Kidney epithelial cell (primary cell): ENCODE data around the gene BUB1B. TPM values are rescaled to one million over a fixed set of nuclear protein-coding genes. Genes with fewer than 3 reads are reported as not detected.
A peak's percentile ranks its signal among the peaks of the same experiment; 100 is the strongest.

Experiments used
- DNase-seq: peaks from one replicate; pipeline ENCODE4 v3.0.0-alpha.2; 2010; ENCODE audit warnings: low read depth
- H3K27me3 ChIP-seq: 2 replicates; pipeline ENCODE4 v1.6.0; 2011; ENCODE audit warnings: low read length; ENCODE audit not compliant: control insufficient read depth, insufficient read depth
- H3K36me3 ChIP-seq: 2 replicates; pipeline ENCODE4 v1.5.1; 2011; ENCODE audit warnings: low read length; ENCODE audit not compliant: control insufficient read depth, insufficient read depth
- H3K4me3 ChIP-seq: 2 replicates; pipeline ENCODE4 v1.5.1; 2011; ENCODE audit warnings: low read depth, mild to moderate bottlenecking, control low read depth, low read length
- total RNA-seq: library from RNA; depleted of rRNA; stranded (reverse); fragments of >200 nt; gene quantifications from 2 replicates; pipeline ENCODE4 v1.2.3, GENCODE V29; 2015
- TF ChIP-seq, protein P1 (sequence below): IDR thresholded peaks from 2 replicates; pipeline ENCODE4 v1.5.1; 2011; ENCODE audit warnings: mild to moderate bottlenecking, moderate library complexity, low read length, control low read depth, inconsistent platforms; ENCODE audit not compliant: insufficient read depth, poor library complexity, severe bottlenecking

BUB1B gene
- total RNA-seq, 1 donor from 2014 or later = 10.5 TPM

- no peak for DNase-seq
- no peak overlapping the region for H3K4me3 ChIP-seq
- H3K27me3 ChIP-seq = no peaks in the 10 kb centered on the region
- TF ChIP-seq, protein P1, sequence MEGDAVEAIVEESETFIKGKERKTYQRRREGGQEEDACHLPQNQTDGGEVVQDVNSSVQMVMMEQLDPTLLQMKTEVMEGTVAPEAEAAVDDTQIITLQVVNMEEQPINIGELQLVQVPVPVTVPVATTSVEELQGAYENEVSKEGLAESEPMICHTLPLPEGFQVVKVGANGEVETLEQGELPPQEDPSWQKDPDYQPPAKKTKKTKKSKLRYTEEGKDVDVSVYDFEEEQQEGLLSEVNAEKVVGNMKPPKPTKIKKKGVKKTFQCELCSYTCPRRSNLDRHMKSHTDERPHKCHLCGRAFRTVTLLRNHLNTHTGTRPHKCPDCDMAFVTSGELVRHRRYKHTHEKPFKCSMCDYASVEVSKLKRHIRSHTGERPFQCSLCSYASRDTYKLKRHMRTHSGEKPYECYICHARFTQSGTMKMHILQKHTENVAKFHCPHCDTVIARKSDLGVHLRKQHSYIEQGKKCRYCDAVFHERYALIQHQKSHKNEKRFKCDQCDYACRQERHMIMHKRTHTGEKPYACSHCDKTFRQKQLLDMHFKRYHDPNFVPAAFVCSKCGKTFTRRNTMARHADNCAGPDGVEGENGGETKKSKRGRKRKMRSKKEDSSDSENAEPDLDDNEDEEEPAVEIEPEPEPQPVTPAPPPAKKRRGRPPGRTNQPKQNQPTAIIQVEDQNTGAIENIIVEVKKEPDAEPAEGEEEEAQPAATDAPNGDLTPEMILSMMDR = no peak
- H3K36me3 ChIP-seq = no peaks in the 10 kb centered on the region
These were observed 21.6 kb downstream of the BUB1B start for GRCh38 chr15:40182358-40183029.

DNA sequence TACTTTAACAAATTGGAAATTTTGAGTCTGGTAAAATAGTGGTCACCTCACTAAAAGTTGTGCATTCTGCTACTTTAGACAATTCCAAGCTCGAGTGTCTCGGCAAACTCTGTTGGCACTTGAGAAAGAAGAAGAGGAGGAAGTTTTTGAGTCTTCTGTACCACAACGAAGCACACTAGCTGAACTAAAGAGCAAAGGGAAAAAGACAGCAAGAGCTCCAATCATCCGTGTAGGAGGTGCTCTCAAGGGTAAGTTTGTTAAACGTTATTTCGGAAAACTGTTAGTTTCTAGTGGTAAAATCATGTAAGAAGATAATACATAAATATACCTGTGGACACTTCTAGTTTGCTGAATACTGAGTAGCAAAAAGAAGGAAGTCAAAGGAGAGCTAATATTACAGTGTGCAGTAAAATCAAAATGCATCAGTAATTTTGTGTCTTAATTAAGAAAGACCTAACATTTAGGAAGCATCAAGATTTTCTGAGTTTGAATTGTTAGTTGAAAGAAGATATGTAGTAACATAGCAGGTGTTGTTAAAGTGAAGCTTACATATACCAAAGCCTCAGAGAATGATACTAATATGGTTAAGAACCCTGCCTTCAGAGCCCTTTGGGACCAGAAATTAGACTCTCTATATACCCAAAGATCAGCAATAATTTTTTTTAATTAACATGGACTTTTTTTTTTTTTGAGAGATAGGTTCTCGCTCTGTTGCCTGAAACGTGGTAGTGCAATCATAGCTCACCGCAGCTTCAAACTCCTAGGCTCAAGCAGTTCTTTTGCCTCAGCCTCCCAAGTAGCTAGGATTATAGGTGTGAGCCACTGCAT, 23.0 kb downstream of the BUB1B start:
- Histone ChIP-seq H3K36me3 (no peaks in the 10 kb centered on the region), H3K27me3 (no peaks in the 10 kb centered on the region), H3K4me3 (no peak overlapping the region)
- no peak for DNase-seq
- TF ChIP-seq, protein P1 = no peak

DNA sequence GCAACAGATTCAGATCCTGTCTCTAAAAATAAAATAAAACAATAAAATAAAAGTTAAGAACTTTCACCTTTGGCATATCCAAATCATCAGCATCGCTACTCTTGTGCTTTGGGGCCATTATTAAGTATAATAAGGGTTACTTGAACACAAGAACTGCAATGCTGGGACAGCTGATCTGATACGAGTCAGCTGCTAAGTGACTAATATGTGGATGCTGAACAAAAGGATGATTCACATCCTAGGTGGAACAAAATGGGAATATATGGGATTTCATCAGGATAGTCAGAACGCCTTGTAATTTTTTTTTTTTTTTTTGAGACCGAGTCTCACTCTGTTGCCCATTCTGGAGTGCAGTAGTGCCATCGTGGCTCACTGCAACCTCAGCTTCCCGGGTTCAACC, 29.7 kb downstream of the BUB1B start:
- no peaks in the 10 kb centered on the region for H3K36me3 ChIP-seq
- no peak overlapping the region for H3K4me3 ChIP-seq
- TF ChIP-seq, protein P1 = no peak
- peak; percentile 56 for DNase-seq
- H3K27me3 ChIP-seq = no peaks in the 10 kb centered on the region

- H3K4me3 ChIP-seq = no peak overlapping the region
- no peaks in the 10 kb centered on the region for H3K36me3 ChIP-seq
- no peak for DNase-seq
- TF ChIP-seq, protein P1 = no peak
- no peaks in the 10 kb centered on the region for H3K27me3 ChIP-seq
These were observed 32.1 kb downstream of the BUB1B start for GRCh38 chr15:40192942-40193341.

GRCh38 chr15:40197434-40197833, 36.6 kb downstream of the BUB1B start:
- no peak overlapping the region for H3K4me3 ChIP-seq
- TF ChIP-seq, protein P1 = no peak

More at GRCh38 chr15:40197434-40197833, 36.6 kb downstream of the BUB1B start:
- DNase-seq = no peak
- Histone ChIP-seq H3K27me3 (no peaks in the 10 kb centered on the region), H3K36me3 (no peaks in the 10 kb centered on the region)
